OCI-LY1 (cell line): ENCODE data around the gene IFITM5.

ENCODE experiments used
- H2AFZ ChIP-seq: fragments of 200-600 bp; sonication (generic), shearing (Covaris generic); 2 replicates; pipeline ENCODE4 v1.6.0; 2014; ENCODE audit warnings: antibody characterized with exemption, mild to moderate bottlenecking, low read length
- H3F3A ChIP-seq: fragments of 200-600 bp; sonication (generic), shearing (Covaris generic); 2 replicates; pipeline ENCODE4 v1.6.0; 2014; ENCODE audit warnings: mild to moderate bottlenecking, antibody characterized with exemption, low read length, moderate library complexity; ENCODE audit not compliant: insufficient read depth
- H3K27ac ChIP-seq: fragments of 200-600 bp; sonication (generic); 2 replicates; pipeline ENCODE4 v1.5.1; 2014; ENCODE audit warnings: low read length, mixed run types, mild to moderate bottlenecking, low read depth; ENCODE audit not compliant: poor library complexity, severe bottlenecking
- H3K27me3 ChIP-seq: fragments of 200-600 bp; sonication (generic); 2 replicates; pipeline ENCODE4 v1.6.0; 2014; ENCODE audit warnings: antibody characterized with exemption, mild to moderate bottlenecking, low read length, moderate library complexity; ENCODE audit not compliant: insufficient read depth
- H3K36me3 ChIP-seq: fragments of 200-600 bp; sonication (generic); 2 replicates; pipeline ENCODE4 v1.6.1; 2014; ENCODE audit warnings: mild to moderate bottlenecking, antibody characterized with exemption, low read length, moderate library complexity, mixed read lengths; ENCODE audit not compliant: insufficient read depth
- H3K4me1 ChIP-seq: fragments of 200-600 bp; sonication (generic); 2 replicates; pipeline ENCODE4 v1.5.1; 2014; ENCODE audit warnings: mild to moderate bottlenecking, low read length, moderate library complexity; ENCODE audit not compliant: insufficient read depth, severe bottlenecking
- H3K4me2 ChIP-seq: fragments of 200-600 bp; sonication (generic), shearing (Covaris generic); 2 replicates; pipeline ENCODE4 v1.6.1; 2014; ENCODE audit warnings: low read length
- H3K4me3 ChIP-seq: fragments of 200-600 bp; sonication (generic); 2 replicates; pipeline ENCODE4 v1.5.1; 2014; ENCODE audit warnings: low read length, low read depth, mild to moderate bottlenecking, mixed read lengths; ENCODE audit not compliant: poor library complexity, severe bottlenecking
- H3K79me2 ChIP-seq: fragments of 200-600 bp; shearing (Covaris generic); 2 replicates; pipeline ENCODE4 v1.6.1; 2016; ENCODE audit warnings: mixed run types, low read length, mixed read lengths; ENCODE audit not compliant: insufficient read depth
- H3K9ac ChIP-seq: fragments of 200-600 bp; sonication (generic), shearing (Covaris generic); 2 replicates; pipeline ENCODE4 v1.6.1; 2014; ENCODE audit warnings: mild to moderate bottlenecking, low read length, mixed read lengths
- H3K9me2 ChIP-seq: fragments of 200-600 bp; sonication (generic), shearing (Covaris generic); 2 replicates; pipeline ENCODE4 v1.6.1; 2014; ENCODE audit warnings: low read depth, mild to moderate bottlenecking, low read length, mixed read lengths
- H3K9me3 ChIP-seq: fragments of 200-600 bp; shearing (Covaris generic); 2 replicates; pipeline ENCODE4 v1.6.1; 2014; ENCODE audit warnings: low read length, mixed read lengths
- H4K20me1 ChIP-seq: fragments of 200-600 bp; sonication (generic), shearing (Covaris generic); 2 replicates; pipeline ENCODE4 v1.6.0; 2016; ENCODE audit warnings: mild to moderate bottlenecking, low read length; ENCODE audit not compliant: insufficient read depth
- EZH2 ChIP-seq: fragments of 200-600 bp; sonication (generic), shearing (Covaris generic); IDR thresholded peaks from 2 replicates; pipeline ENCODE4 v1.8.0; 2017; ENCODE audit warnings: borderline replicate concordance, mixed run types, mild to moderate bottlenecking, antibody characterized with exemption, low read length, moderate library complexity, mixed read lengths
- TF ChIP-seq, protein P1 (sequence below): fragments of 200-600 bp; sonication (generic), shearing (Covaris generic); IDR thresholded peaks from 2 replicates; pipeline ENCODE4 v1.5.1; 2017; ENCODE audit warnings: mild to moderate bottlenecking, antibody characterized with exemption, low read length, moderate library complexity, mixed read lengths

IFITM5 gene

DNA sequence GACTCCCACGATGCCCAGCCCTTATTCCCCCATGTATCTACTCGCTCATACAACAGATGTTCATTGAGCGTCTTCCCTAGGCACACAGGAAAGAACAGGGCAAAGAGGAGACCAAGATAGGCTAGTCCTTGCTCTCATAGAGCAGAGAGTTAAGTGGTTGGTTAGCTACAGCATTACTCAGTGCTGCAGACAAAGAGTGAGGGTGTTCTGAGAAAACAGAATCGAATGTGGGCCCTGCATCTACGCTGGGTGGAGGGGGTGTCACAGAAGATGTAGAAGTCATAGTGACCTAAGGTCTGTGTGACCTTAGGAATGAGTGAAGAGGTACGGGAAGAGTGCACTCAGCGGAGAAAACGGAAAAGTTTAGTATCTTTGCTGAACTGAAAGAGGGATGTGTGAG lies 50.3 kb downstream of the IFITM5 start:
- Histone ChIP-seq H3K4me1 (no peaks in the 10 kb centered on the region), H3K36me3 (peaks cover 93% of the 10 kb centered on the region), H2AFZ (no peak overlapping the region), H3K4me2 (no peak overlapping the region), H3K9ac (no peak overlapping the region), H3K9me3 (no peaks in the 10 kb centered on the region), H3K4me3 (no peak overlapping the region), H3K9me2 (no peaks in the 10 kb centered on the region), H3K27ac (no peak overlapping the region), H3K27me3 (no peaks in the 10 kb centered on the region), H3F3A (no peaks in the 10 kb centered on the region), H4K20me1 (no peaks in the 10 kb centered on the region), H3K79me2 (no peaks in the 10 kb centered on the region)
- TF ChIP-seq, protein P1, sequence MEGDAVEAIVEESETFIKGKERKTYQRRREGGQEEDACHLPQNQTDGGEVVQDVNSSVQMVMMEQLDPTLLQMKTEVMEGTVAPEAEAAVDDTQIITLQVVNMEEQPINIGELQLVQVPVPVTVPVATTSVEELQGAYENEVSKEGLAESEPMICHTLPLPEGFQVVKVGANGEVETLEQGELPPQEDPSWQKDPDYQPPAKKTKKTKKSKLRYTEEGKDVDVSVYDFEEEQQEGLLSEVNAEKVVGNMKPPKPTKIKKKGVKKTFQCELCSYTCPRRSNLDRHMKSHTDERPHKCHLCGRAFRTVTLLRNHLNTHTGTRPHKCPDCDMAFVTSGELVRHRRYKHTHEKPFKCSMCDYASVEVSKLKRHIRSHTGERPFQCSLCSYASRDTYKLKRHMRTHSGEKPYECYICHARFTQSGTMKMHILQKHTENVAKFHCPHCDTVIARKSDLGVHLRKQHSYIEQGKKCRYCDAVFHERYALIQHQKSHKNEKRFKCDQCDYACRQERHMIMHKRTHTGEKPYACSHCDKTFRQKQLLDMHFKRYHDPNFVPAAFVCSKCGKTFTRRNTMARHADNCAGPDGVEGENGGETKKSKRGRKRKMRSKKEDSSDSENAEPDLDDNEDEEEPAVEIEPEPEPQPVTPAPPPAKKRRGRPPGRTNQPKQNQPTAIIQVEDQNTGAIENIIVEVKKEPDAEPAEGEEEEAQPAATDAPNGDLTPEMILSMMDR, result no peak
- TF ChIP-seq EZH2, result no peak
